ENCODE data around the gene AKIRIN1. TPM values are rescaled to one million over a fixed set of nuclear protein-coding genes. Genes with fewer than 3 reads are reported as not detected.

AKIRIN1 gene, protein sequence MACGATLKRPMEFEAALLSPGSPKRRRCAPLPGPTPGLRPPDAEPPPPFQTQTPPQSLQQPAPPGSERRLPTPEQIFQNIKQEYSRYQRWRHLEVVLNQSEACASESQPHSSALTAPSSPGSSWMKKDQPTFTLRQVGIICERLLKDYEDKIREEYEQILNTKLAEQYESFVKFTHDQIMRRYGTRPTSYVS
- 10 to 100 TPM; 11.7 to 18.2 TPM for polyA plus RNA-seq

DNA sequence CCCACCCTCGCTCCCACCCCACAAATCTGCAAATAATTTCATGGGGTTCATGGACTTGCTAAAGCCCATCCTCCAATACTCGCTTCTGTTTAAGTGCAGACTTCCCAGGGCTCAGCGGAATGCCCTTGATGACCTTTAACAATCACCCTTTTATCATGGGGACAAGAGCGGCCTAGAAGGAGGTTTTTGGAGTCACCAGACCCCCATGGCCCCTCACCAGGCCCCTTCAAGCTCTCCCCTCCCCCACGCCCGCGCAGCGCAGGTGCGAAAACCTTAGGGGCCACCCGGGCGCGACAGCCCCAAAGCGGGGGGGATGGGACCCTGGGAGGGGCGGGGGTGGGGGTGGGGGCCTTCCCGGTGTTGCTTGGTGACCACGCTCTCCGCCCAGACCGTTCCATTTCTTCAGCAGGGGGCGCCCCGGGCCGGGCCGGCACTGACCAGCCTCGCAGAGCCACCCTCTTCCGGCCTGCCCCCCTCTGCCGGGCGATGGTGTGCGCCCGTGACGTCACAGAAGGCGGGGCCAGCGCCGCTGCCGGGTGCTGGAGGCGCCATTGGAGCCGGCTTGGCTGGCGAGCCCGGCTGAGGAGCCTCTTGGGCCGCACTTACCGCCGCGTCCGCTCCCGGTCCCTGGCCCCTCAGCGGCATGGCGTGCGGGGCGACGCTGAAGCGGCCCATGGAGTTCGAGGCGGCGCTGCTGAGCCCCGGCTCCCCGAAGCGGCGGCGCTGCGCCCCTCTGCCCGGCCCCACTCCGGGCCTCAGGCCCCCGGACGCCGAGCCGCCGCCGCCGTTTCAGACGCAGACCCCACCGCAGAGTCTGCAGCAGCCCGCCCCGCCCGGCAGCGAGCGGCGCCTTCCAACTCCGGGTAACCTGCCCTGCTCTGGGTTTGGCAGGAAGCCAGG lies at the start of gene AKIRIN1:
Gene AKIRIN1 (plus strand): TSS at position 539 of the 900 bp plus-strand sequence. CDS start 105 bp downstream, at position 644.
- no peaks in the 10 kb centered on the region for H3K4me1 ChIP-seq (ENCODE audit: control insufficient read depth in 2 of 2, insufficient read depth in 2 of 2, low read length in 1 of 2)
- no peaks in the 10 kb centered on the region for H3K9me3 ChIP-seq (ENCODE audit: control insufficient read depth in 2 of 2, insufficient read depth in 1 of 2, low read depth in 1 of 2, low read length in 1 of 2)
- H3K27ac ChIP-seq (ENCODE audit: low read depth in 2 of 2, low read length in 1 of 2), result peak within 1 kb of the TSS; percentile 88 to 95
- no peaks in the 10 kb centered on the region for H3K36me3 ChIP-seq (ENCODE audit: control insufficient read depth in 2 of 2, insufficient read depth in 2 of 2, low read length in 1 of 2)
- H3K4me3 ChIP-seq (ENCODE audit: low read depth in 1 of 2, low read length in 2 of 2), result peak within 1 kb of the TSS; percentile 92 to 94
- no peaks in the 10 kb centered on the region for H3K27me3 ChIP-seq (ENCODE audit: control insufficient read depth in 1 of 2, insufficient read depth in 2 of 2, low read length in 2 of 2)
- 1% methylated on average over 70 to 76 of the region's 76 CpGs for WGBS, 2 donors

DNA sequence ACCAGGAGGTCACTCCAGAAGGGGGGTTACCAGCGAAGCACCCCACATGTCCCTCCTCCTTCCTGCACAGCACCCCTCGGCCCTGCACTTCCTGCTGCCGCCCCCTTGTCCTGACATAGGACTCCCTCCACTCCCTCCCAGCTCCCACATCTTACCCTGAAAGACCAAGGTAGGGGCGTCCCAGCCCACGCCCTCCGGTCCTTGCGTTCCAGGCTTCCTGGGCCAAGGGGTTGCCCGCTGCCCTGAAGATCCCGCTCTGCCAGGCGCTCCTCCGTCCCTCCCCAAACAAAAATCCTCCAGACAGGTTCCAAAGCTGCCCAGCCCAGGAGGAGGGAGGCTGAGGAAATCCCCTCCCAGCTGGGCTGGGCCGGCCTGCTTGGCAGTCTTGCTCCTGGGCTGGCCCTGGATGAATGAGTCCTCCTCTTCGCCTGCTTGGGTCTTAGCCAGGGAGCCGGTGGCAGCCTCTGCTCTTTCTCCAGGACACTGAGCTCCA lies 49.5 kb upstream of the AKIRIN1 start, which contains the start of gene RHBDL2:
Gene RHBDL2 (minus strand): TSS at position 304 of the 493 bp plus-strand sequence. CDS start 22,618 bp downstream, outside the sequence.
- WGBS, 2 donors, result 22 to 33% methylated on average over 14 of the region's 14 CpGs
- no peaks in the 10 kb centered on the region for H3K27me3 ChIP-seq (ENCODE audit: control insufficient read depth in 1 of 2, insufficient read depth in 2 of 2, low read length in 2 of 2)
- H3K4me1 ChIP-seq (ENCODE audit: control insufficient read depth in 2 of 2, insufficient read depth in 2 of 2, low read length in 1 of 2), result peaks cover 0 to 9% of the 10 kb centered on the region in 2 donors
- H3K4me3 ChIP-seq (ENCODE audit: low read depth in 1 of 2, low read length in 2 of 2), result peak within 1 kb of the TSS; percentile 59 to 77
- no peaks in the 10 kb centered on the region for H3K9me3 ChIP-seq (ENCODE audit: control insufficient read depth in 2 of 2, insufficient read depth in 1 of 2, low read depth in 1 of 2, low read length in 1 of 2)
- peak within 1 kb of the TSS; percentile 62 to 87 for H3K27ac ChIP-seq (ENCODE audit: low read depth in 2 of 2, low read length in 1 of 2)
- peaks cover 0 to 3% of the 10 kb centered on the region in 2 donors for H3K36me3 ChIP-seq (ENCODE audit: control insufficient read depth in 2 of 2, insufficient read depth in 2 of 2, low read length in 1 of 2)

DNA sequence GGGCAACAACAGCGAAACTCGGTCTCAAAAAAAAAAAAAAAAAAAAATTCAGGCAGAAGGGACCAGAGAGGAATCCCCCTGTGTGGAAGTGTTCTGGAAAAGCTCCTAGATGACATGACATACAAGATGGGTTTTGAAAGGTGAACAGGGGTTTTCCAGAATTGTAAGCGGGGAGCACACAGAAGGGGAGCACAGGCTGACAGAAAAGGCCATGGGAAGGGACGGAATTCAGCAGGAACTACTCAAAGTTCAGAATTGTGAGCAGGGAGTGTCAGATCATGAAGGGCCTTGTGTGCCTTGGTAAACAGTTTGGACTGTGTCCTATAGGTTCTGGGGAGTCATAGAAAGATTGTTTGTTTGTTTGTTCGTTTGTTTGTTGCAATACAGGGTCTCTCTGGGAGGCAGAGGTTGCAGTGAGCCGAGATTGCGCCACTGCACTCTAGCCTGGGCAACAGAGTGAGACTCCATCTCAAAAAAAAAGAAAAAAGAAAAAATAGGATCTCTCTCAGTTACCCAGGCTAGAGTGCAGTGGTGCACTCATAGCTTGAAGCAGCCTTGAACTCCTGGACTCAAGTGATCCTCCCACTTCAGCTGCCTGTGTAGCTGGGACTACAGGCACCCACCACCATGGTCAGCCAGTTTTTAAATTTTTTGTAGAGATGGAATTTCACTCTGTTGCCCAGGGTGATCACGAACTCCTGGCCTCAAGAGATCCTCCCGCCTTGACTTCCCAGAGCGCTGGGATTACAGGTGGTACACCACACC lies 48.2 kb upstream of the AKIRIN1 start:
- Histone ChIP-seq H3K36me3 (ENCODE audit: control insufficient read depth in 2 of 2, insufficient read depth in 2 of 2, low read length in 1 of 2) (peaks cover 0 to 3% of the 10 kb centered on the region in 2 donors), H3K27ac (ENCODE audit: low read depth in 2 of 2, low read length in 1 of 2) (no peak overlapping the region), H3K4me1 (ENCODE audit: control insufficient read depth in 2 of 2, insufficient read depth in 2 of 2, low read length in 1 of 2) (peaks cover 0 to 9% of the 10 kb centered on the region in 2 donors), H3K9me3 (ENCODE audit: control insufficient read depth in 2 of 2, insufficient read depth in 1 of 2, low read depth in 1 of 2, low read length in 1 of 2) (no peaks in the 10 kb centered on the region), H3K27me3 (ENCODE audit: control insufficient read depth in 1 of 2, insufficient read depth in 2 of 2, low read length in 2 of 2) (no peaks in the 10 kb centered on the region), H3K4me3 (ENCODE audit: low read depth in 1 of 2, low read length in 2 of 2) (no peak overlapping the region)
- WGBS, 2 donors, result 93 to 95% methylated on average over 10 of the region's 10 CpGs

DNA sequence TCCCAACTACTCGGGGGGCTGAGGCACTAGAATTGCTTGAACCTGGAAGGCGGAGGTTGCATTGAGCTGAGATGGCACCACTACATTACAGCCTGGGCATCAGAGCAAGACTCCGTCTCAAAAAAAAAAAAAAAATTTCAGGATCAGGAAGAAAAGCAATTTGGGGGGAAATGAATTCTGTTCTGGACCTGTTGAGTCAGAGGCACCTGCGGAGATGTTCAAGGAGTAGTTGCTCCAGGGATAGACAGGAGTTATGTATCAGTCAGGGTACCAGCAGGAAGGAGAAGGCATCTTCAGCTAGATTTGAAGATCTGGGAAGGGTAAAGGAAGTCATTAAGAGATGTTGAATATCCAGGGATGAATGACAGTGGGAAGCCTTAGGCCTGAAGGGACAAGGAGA lies 46.5 kb upstream of the AKIRIN1 start:
- Histone ChIP-seq H3K9me3 (ENCODE audit: control insufficient read depth in 2 of 2, insufficient read depth in 1 of 2, low read depth in 1 of 2, low read length in 1 of 2) (no peaks in the 10 kb centered on the region), H3K4me1 (ENCODE audit: control insufficient read depth in 2 of 2, insufficient read depth in 2 of 2, low read length in 1 of 2) (peaks cover 0 to 7% of the 10 kb centered on the region in 2 donors), H3K27ac (ENCODE audit: low read depth in 2 of 2, low read length in 1 of 2) (no peak overlapping the region), H3K4me3 (ENCODE audit: low read depth in 1 of 2, low read length in 2 of 2) (no peak overlapping the region), H3K27me3 (ENCODE audit: control insufficient read depth in 1 of 2, insufficient read depth in 2 of 2, low read length in 2 of 2) (no peaks in the 10 kb centered on the region), H3K36me3 (ENCODE audit: control insufficient read depth in 2 of 2, insufficient read depth in 2 of 2, low read length in 1 of 2) (no peaks in the 10 kb centered on the region)
- WGBS, 2 donors, result 94 to 97% methylated on average over 4 of the region's 4 CpGs

DNA sequence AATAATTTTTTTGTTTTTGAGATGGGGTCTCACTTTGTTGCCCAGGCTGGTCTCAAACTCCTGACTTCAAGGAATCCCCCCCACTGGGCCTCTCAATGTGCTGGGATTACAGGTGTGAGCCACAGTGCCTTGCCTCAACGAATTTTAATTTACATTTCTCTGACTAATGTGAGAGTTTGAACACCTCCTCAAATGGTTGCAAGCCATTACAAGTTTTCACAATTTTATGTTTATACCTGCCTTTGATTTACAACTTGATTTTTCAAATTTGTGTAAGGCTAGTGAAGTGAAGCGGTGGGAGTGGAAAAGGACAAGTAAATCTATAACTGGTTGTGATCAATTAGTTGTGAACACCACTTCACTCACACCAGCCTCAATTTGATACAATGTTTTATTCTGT lies 40.5 kb upstream of the AKIRIN1 start:
- no peaks in the 10 kb centered on the region for H3K27me3 ChIP-seq (ENCODE audit: control insufficient read depth in 1 of 2, insufficient read depth in 2 of 2, low read length in 2 of 2)
- 35 to 42% methylated on average over 2 of the region's 2 CpGs for WGBS, 2 donors
- no peaks in the 10 kb centered on the region for H3K36me3 ChIP-seq (ENCODE audit: control insufficient read depth in 2 of 2, insufficient read depth in 2 of 2, low read length in 1 of 2)
- no peaks in the 10 kb centered on the region for H3K9me3 ChIP-seq (ENCODE audit: control insufficient read depth in 2 of 2, insufficient read depth in 1 of 2, low read depth in 1 of 2, low read length in 1 of 2)
- H3K27ac ChIP-seq (ENCODE audit: low read depth in 2 of 2, low read length in 1 of 2), result peak overlapping the region; percentile 42 to 82
- H3K4me1 ChIP-seq (ENCODE audit: control insufficient read depth in 2 of 2, insufficient read depth in 2 of 2, low read length in 1 of 2), result no peaks in the 10 kb centered on the region
- no peak overlapping the region for H3K4me3 ChIP-seq (ENCODE audit: low read depth in 1 of 2, low read length in 2 of 2)

DNA sequence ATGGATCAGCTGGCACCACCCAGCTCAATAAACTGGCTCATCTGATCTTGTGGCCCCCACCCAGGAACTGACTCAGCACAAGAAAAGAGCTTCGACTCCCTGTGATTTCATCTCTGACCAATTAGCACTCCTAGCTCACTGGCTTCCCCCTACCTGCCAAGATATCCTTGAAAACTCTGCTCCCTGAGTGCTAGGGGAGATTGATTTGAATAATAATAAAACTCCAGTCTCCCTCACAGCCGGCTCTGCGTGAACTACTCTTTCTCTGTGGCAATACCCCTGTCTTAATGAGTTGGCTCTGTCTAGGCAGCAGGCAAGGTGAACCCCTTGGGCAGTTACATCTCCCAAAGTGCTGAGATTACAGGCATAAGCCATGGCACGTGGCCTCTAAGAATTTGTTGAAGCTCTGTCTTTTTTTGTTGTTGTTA lies 37.6 kb upstream of the AKIRIN1 start:
- Histone ChIP-seq H3K27ac (ENCODE audit: low read depth in 2 of 2, low read length in 1 of 2) (peak overlapping the region; percentile 10 to 48), H3K27me3 (ENCODE audit: control insufficient read depth in 1 of 2, insufficient read depth in 2 of 2, low read length in 2 of 2) (no peaks in the 10 kb centered on the region), H3K4me1 (ENCODE audit: control insufficient read depth in 2 of 2, insufficient read depth in 2 of 2, low read length in 1 of 2) (no peaks in the 10 kb centered on the region), H3K4me3 (ENCODE audit: low read depth in 1 of 2, low read length in 2 of 2) (no peak overlapping the region), H3K9me3 (ENCODE audit: control insufficient read depth in 2 of 2, insufficient read depth in 1 of 2, low read depth in 1 of 2, low read length in 1 of 2) (no peaks in the 10 kb centered on the region), H3K36me3 (ENCODE audit: control insufficient read depth in 2 of 2, insufficient read depth in 2 of 2, low read length in 1 of 2) (no peaks in the 10 kb centered on the region)
- 22 to 27% methylated on average over 4 of the region's 4 CpGs for WGBS, 2 donors

DNA sequence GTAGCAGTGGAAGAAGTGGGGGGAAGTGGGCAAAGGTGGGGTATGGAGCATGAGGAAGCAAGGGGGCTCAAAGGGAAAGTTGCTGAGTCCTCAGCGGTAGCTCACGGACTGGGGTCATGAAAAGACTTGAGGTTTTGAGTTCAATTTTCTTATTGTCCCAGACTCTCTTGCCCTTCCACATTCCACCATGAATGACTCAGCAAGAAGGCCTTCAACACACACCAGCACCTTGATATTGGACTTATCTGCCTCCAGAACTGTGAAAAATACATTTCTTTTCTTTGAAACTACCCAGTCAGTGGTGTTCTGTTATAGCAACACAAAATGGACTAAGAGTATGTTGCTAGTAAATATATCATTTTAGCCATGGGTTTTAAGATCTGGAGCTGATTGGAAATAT lies 32.1 kb upstream of the AKIRIN1 start:
- no peaks in the 10 kb centered on the region for H3K27me3 ChIP-seq (ENCODE audit: control insufficient read depth in 1 of 2, insufficient read depth in 2 of 2, low read length in 2 of 2)
- no peaks in the 10 kb centered on the region for H3K36me3 ChIP-seq (ENCODE audit: control insufficient read depth in 2 of 2, insufficient read depth in 2 of 2, low read length in 1 of 2)
- 52 to 63% methylated on average over 2 of the region's 2 CpGs for WGBS, 2 donors
- H3K9me3 ChIP-seq (ENCODE audit: control insufficient read depth in 2 of 2, insufficient read depth in 1 of 2, low read depth in 1 of 2, low read length in 1 of 2), result no peaks in the 10 kb centered on the region
- H3K4me3 ChIP-seq (ENCODE audit: low read depth in 1 of 2, low read length in 2 of 2), result no peak overlapping the region
- H3K27ac ChIP-seq (ENCODE audit: low read depth in 2 of 2, low read length in 1 of 2), result peak overlapping the region; percentile 67 to 92
- H3K4me1 ChIP-seq (ENCODE audit: control insufficient read depth in 2 of 2, insufficient read depth in 2 of 2, low read length in 1 of 2), result peaks cover 0 to 2% of the 10 kb centered on the region in 2 donors

DNA sequence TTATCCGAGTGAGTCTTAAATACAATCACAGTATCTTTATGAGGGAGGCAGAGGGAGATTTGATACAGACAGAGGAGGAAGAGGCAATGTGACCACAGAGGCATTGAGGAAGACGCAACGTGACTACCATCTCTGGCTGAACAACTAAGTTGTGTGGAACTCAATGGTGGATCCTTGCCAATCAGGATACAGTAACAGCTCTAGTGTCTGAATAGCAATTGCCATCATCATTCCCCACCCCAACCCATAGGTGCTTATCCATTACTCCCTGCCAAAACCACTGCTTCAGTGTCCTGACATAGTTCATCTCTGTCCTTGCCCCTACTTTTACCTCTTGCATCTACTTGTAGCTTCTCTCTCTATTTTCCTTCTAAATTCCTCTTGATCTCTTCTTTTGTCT lies 29.0 kb upstream of the AKIRIN1 start:
- no peak overlapping the region for H3K4me3 ChIP-seq (ENCODE audit: low read depth in 1 of 2, low read length in 2 of 2)
- H3K27ac ChIP-seq (ENCODE audit: low read depth in 2 of 2, low read length in 1 of 2), result no peak overlapping the region
- H3K9me3 ChIP-seq (ENCODE audit: control insufficient read depth in 2 of 2, insufficient read depth in 1 of 2, low read depth in 1 of 2, low read length in 1 of 2), result no peaks in the 10 kb centered on the region
- H3K4me1 ChIP-seq (ENCODE audit: control insufficient read depth in 2 of 2, insufficient read depth in 2 of 2, low read length in 1 of 2), result peaks cover 0 to 2% of the 10 kb centered on the region in 2 donors
- WGBS, 2 donors, result 65 to 79% methylated on average over 3 of the region's 3 CpGs
- H3K36me3 ChIP-seq (ENCODE audit: control insufficient read depth in 2 of 2, insufficient read depth in 2 of 2, low read length in 1 of 2), result no peaks in the 10 kb centered on the region
- H3K27me3 ChIP-seq (ENCODE audit: control insufficient read depth in 1 of 2, insufficient read depth in 2 of 2, low read length in 2 of 2), result no peaks in the 10 kb centered on the region

DNA sequence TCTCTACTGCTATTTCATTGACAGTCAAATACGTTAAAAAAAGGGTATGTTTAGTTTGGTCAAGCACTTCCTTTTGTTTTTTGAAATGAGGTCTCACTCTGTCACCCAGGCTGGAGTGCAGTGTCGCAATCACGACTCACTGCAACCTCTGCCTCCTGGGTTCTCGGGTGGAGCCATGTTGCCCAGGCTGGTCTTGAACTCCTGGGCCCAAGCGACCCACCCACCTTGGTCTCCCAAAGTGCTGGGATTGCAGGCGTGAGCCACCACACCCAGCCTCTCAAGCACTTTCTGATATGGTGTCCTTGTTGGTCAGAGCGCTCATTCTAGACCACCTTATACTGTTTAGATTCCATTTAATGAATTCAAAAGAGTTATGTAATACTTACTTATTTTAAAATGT lies 28.5 kb upstream of the AKIRIN1 start:
- peaks cover 0 to 2% of the 10 kb centered on the region in 2 donors for H3K4me1 ChIP-seq (ENCODE audit: control insufficient read depth in 2 of 2, insufficient read depth in 2 of 2, low read length in 1 of 2)
- H3K9me3 ChIP-seq (ENCODE audit: control insufficient read depth in 2 of 2, insufficient read depth in 1 of 2, low read depth in 1 of 2, low read length in 1 of 2), result no peaks in the 10 kb centered on the region
- no peak overlapping the region for H3K4me3 ChIP-seq (ENCODE audit: low read depth in 1 of 2, low read length in 2 of 2)
- H3K36me3 ChIP-seq (ENCODE audit: control insufficient read depth in 2 of 2, insufficient read depth in 2 of 2, low read length in 1 of 2), result no peaks in the 10 kb centered on the region
- 74 to 80% methylated on average over 7 of the region's 7 CpGs for whole genome bisulfite sequencing, 2 donors
- no peak overlapping the region for H3K27ac ChIP-seq (ENCODE audit: low read depth in 2 of 2, low read length in 1 of 2)
- no peaks in the 10 kb centered on the region for H3K27me3 ChIP-seq (ENCODE audit: control insufficient read depth in 1 of 2, insufficient read depth in 2 of 2, low read length in 2 of 2)

All from esophagus (tissue), 2 donors.